ENCODE data around the gene SIK3.

- no peak for TF ChIP-seq POLR2A (IDR thresholded peaks at IDR 0.05)
- TF ChIP-seq, protein P1, sequence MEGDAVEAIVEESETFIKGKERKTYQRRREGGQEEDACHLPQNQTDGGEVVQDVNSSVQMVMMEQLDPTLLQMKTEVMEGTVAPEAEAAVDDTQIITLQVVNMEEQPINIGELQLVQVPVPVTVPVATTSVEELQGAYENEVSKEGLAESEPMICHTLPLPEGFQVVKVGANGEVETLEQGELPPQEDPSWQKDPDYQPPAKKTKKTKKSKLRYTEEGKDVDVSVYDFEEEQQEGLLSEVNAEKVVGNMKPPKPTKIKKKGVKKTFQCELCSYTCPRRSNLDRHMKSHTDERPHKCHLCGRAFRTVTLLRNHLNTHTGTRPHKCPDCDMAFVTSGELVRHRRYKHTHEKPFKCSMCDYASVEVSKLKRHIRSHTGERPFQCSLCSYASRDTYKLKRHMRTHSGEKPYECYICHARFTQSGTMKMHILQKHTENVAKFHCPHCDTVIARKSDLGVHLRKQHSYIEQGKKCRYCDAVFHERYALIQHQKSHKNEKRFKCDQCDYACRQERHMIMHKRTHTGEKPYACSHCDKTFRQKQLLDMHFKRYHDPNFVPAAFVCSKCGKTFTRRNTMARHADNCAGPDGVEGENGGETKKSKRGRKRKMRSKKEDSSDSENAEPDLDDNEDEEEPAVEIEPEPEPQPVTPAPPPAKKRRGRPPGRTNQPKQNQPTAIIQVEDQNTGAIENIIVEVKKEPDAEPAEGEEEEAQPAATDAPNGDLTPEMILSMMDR (IDR thresholded peaks at IDR 0.05) = no peak
These were observed 224.8 kb downstream of the SIK3 start for GRCh38 chr11:116873381-116873780.
